Mesendoderm (in vitro differentiated cells): Measurements from ENCODE around the gene ERC1.

Experiments used
- DNase-seq: peaks from one replicate; pipeline ENCODE4 v3.0.0; 2013
- H2AK5ac ChIP-seq: 2 replicates; pipeline ENCODE4 v1.6.1; 2013; ENCODE audit warnings: low read length, inconsistent platforms
- H2BK120ac ChIP-seq: 2 replicates; pipeline ENCODE4 v1.6.1; 2013; ENCODE audit warnings: low read depth, mild to moderate bottlenecking, low read length, moderate library complexity, mixed read lengths
- H2BK15ac ChIP-seq: replicated peaks from 2 replicates; pipeline ENCODE4 v1.6.1; 2013; ENCODE audit warnings: low read depth, mild to moderate bottlenecking, moderate library complexity
- H2BK5ac ChIP-seq: 2 replicates; pipeline ENCODE4 v1.6.1; 2013; ENCODE audit warnings: low read length, inconsistent platforms
- H3K18ac ChIP-seq: 2 replicates; pipeline ENCODE4 v1.6.1; 2013; ENCODE audit warnings: mild to moderate bottlenecking, low read length, mixed read lengths
- H3K23ac ChIP-seq: one replicate; pipeline ENCODE4 v1.6.1; 2013; ENCODE audit warnings: low read length
- H3K27ac ChIP-seq: 2 replicates; pipeline ENCODE4 v1.5.1; 2013; ENCODE audit warnings: low read depth, mild to moderate bottlenecking, inconsistent platforms, low read length, moderate library complexity
- H3K27me3 ChIP-seq: 2 replicates; pipeline ENCODE4 v1.6.1; 2013; ENCODE audit warnings: low read length, control low read depth, mild to moderate bottlenecking, inconsistent platforms; ENCODE audit not compliant: insufficient read depth, poor library complexity
- H3K36me3 ChIP-seq: 2 replicates; pipeline ENCODE4 v1.6.1; 2013; ENCODE audit warnings: low read length, inconsistent platforms; ENCODE audit not compliant: control insufficient read depth, insufficient read depth
- H3K4ac ChIP-seq: one replicate; pipeline ENCODE4 v1.6.1; 2013; ENCODE audit warnings: low read depth, mild to moderate bottlenecking, low read length, moderate library complexity
- H3K4me1 ChIP-seq: 2 replicates; pipeline ENCODE4 v1.6.1; 2013; ENCODE audit warnings: low read depth, low read length, inconsistent platforms; ENCODE audit not compliant: control insufficient read depth
- H3K4me2 ChIP-seq: 2 replicates; pipeline ENCODE4 v1.6.1; 2013; ENCODE audit warnings: low read length
- H3K4me3 ChIP-seq: 2 replicates; pipeline ENCODE4 v1.5.1; 2013; ENCODE audit warnings: mild to moderate bottlenecking, low read length
- H3K56ac ChIP-seq: one replicate; pipeline ENCODE4 v1.6.1; 2013; ENCODE audit warnings: low read length
- H3K79me1 ChIP-seq: 2 replicates; pipeline ENCODE4 v1.6.1; 2013; ENCODE audit warnings: low read length, inconsistent platforms
- H3K79me2 ChIP-seq: 2 replicates; pipeline ENCODE4 v1.6.1; 2013; ENCODE audit warnings: mild to moderate bottlenecking, low read length; ENCODE audit not compliant: control insufficient read depth, insufficient read depth
- H3K9ac ChIP-seq: 2 replicates; pipeline ENCODE4 v1.6.1; 2013; ENCODE audit warnings: low read length, inconsistent platforms
- H4K5ac ChIP-seq: one replicate; pipeline ENCODE4 v1.6.1; 2013; ENCODE audit warnings: low read length
- H4K8ac ChIP-seq: one replicate; pipeline ENCODE4 v1.6.1; 2013; ENCODE audit warnings: low read depth, mild to moderate bottlenecking, control low read depth, low read length, moderate library complexity
- WGBS: extraction: QIAGEN DNeasy Blood & Tissue Kit; methylation state at CpG from one replicate; pipeline ENCODE4 v1.1.7; 2013; ENCODE audit warnings: low lambda C conversion rate, missing lambda C conversion rate; ENCODE audit not compliant: insufficient coverage; ENCODE audit errors: extremely low coverage; 5-methylcytosine and 5-hydroxymethylcytosine counted together

The ERC1 gene

GRCh38 chr12:1491983-1492697 is 501.1 kb downstream of the ERC1 start:
- Histone ChIP-seq H2BK5ac (no peak overlapping the region), H3K4me2 (no peak overlapping the region), H3K36me3 (no peaks in the 10 kb centered on the region), H4K8ac (no peak overlapping the region), H4K5ac (no peak overlapping the region), H3K27ac (no peak overlapping the region), H2AK5ac (no peak overlapping the region), H3K18ac (no peak overlapping the region), H3K23ac (no peak overlapping the region), H2BK15ac (no peak overlapping the region), H2BK120ac (no peak overlapping the region), H3K4me3 (no peak overlapping the region), H3K9ac (no peak overlapping the region), H3K79me2 (no peaks in the 10 kb centered on the region), H3K56ac (no peak overlapping the region), H3K4ac (no peak overlapping the region), H3K79me1 (no peaks in the 10 kb centered on the region), H3K4me1 (peaks cover 5% of the 10 kb centered on the region), H3K27me3 (no peaks in the 10 kb centered on the region)
- no CpG with 5 or more reads among the region's 16 CpGs for WGBS
- peak; percentile 54 for DNase-seq

GRCh38 chr12:1493781-1494565 is 502.9 kb downstream of the ERC1 start:
- Histone ChIP-seq H3K4me2 (no peak overlapping the region), H3K56ac (no peak overlapping the region), H2BK5ac (no peak overlapping the region), H3K9ac (no peak overlapping the region), H3K27me3 (no peaks in the 10 kb centered on the region), H2AK5ac (no peak overlapping the region), H3K4ac (no peak overlapping the region), H3K36me3 (no peaks in the 10 kb centered on the region), H3K4me3 (no peak overlapping the region), H3K79me2 (no peaks in the 10 kb centered on the region), H3K23ac (no peak overlapping the region), H3K79me1 (no peaks in the 10 kb centered on the region), H2BK120ac (no peak overlapping the region), H2BK15ac (no peak overlapping the region), H3K27ac (no peak overlapping the region), H4K8ac (no peak overlapping the region), H4K5ac (no peak overlapping the region), H3K18ac (no peak overlapping the region), H3K4me1 (peaks cover 3% of the 10 kb centered on the region)
- DNase-seq, result no peak
- no CpG with 5 or more reads among the region's 15 CpGs for WGBS

- Histone ChIP-seq H3K27me3 (no peaks in the 10 kb centered on the region), H2AK5ac (no peak overlapping the region), H3K9ac (no peak overlapping the region), H2BK120ac (no peak overlapping the region), H3K56ac (no peak overlapping the region), H4K8ac (no peak overlapping the region), H3K4me3 (no peak overlapping the region), H2BK15ac (no peak overlapping the region), H3K27ac (no peak overlapping the region), H3K36me3 (no peaks in the 10 kb centered on the region), H3K79me2 (no peaks in the 10 kb centered on the region), H4K5ac (no peak overlapping the region), H3K23ac (no peak overlapping the region), H3K4me2 (no peak overlapping the region), H3K4ac (no peak overlapping the region), H3K79me1 (no peaks in the 10 kb centered on the region), H3K4me1 (peaks cover 3% of the 10 kb centered on the region), H3K18ac (no peak overlapping the region), H2BK5ac (no peak overlapping the region)
- WGBS, result no CpG with 5 or more reads among the region's 7 CpGs
- DNase-seq, result no peak
Measured at GRCh38 chr12:1494856-1495255, 503.8 kb downstream of the ERC1 start.

GRCh38 chr12:1496162-1496900 is 505.3 kb downstream of the ERC1 start:
- Histone ChIP-seq H3K4me2 (no peak overlapping the region), H2BK120ac (no peak overlapping the region), H3K79me1 (no peaks in the 10 kb centered on the region), H3K4me1 (peaks cover 3% of the 10 kb centered on the region), H2BK5ac (no peak overlapping the region), H3K27me3 (no peaks in the 10 kb centered on the region), H3K9ac (no peak overlapping the region), H3K56ac (no peak overlapping the region), H3K18ac (no peak overlapping the region), H3K4me3 (no peak overlapping the region), H3K4ac (no peak overlapping the region), H2AK5ac (no peak overlapping the region), H3K23ac (no peak overlapping the region), H2BK15ac (no peak overlapping the region), H4K8ac (no peak overlapping the region), H3K27ac (no peak overlapping the region), H3K79me2 (no peaks in the 10 kb centered on the region), H4K5ac (no peak overlapping the region), H3K36me3 (no peaks in the 10 kb centered on the region)
- no peak for DNase-seq
- no CpG with 5 or more reads among the region's 23 CpGs for WGBS

GRCh38 chr12:1497161-1497560 is 506.1 kb downstream of the ERC1 start:
- Histone ChIP-seq H3K4me3 (no peak overlapping the region), H3K18ac (no peak overlapping the region), H4K5ac (no peak overlapping the region), H3K56ac (no peak overlapping the region), H3K36me3 (no peaks in the 10 kb centered on the region), H3K79me1 (no peaks in the 10 kb centered on the region), H2AK5ac (no peak overlapping the region), H3K4me1 (no peaks in the 10 kb centered on the region), H4K8ac (no peak overlapping the region), H3K27me3 (no peaks in the 10 kb centered on the region), H2BK120ac (no peak overlapping the region), H2BK15ac (no peak overlapping the region), H3K27ac (no peak overlapping the region), H3K9ac (no peak overlapping the region), H3K23ac (no peak overlapping the region), H3K4ac (no peak overlapping the region), H3K79me2 (no peaks in the 10 kb centered on the region), H3K4me2 (no peak overlapping the region), H2BK5ac (no peak overlapping the region)
- no CpG with 5 or more reads among the region's 4 CpGs for WGBS
- no peak for DNase-seq
